HG02852 (cell line): ENCODE measurements around the gene EXD2.

Source experiments
- ATAC-seq: cut with Tn5 transposase; IDR thresholded peaks from one replicate; pipeline ENCODE4 v1.9.1; 2021; ENCODE audit warnings: mild to moderate bottlenecking, moderate library complexity; ENCODE audit not compliant: unreplicated experiment

EXD2 gene

GRCh38 chr14:69247676-69248440, 56.6 kb downstream of the EXD2 start:
- ATAC-seq: no peak

DNA sequence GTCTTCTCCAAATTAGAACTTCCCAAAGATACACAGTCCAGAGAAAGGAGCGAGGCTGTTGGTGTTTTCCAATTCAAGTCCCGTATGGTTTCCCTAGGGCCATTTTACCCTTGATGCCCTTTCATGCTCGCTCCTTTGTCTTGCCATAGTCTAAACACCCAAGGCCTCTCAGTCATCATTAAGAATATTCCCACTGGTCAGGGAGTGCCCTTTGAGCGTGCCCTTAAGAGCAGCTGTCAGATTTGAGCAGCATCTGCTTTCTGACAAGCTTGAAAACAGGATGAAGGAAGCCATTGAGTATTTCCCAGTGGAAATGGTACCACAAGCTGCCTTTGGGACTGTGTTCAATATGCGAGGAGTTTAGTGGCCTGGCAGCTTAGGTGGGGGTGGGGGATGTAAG, 58.3 kb downstream of the EXD2 start:
- no peak for ATAC-seq

DNA sequence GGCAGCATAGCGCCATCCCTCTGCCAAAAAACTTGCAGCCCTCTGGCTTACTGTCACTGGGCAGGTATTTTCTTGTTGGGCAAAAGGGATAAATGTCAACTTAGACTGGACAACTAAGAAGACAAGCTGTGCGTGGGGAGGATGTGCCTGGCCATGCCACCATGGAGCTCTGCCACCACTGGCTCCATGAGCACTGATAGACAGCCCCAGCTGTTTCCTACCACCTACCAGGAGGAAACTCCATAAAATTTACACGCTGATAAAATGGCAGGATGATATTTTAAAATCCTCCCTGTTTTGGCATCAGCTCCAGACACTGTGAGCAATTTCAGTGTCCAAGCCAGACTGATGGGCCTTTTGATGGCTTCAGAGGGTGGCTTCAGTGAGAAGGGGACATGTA, 61.6 kb downstream of the EXD2 start:
- no peak for ATAC-seq

DNA sequence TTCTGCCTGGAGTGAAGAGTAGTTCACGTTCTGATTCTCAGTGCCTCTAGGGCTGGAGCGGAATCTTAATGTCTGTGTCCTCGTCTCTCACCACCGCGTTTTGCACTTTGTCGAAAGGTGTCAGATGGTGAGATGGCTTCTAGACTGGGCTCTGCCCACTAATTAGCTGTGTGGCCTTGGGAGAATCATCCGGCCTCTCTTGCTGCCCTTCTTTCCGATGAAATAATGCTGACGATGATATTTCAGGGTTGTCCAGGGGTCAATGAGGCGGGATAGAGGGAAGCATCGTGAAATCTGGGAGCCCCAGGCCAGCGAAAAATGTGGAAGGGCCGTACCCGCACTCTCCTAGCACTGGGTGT, 67.8 kb downstream of the EXD2 start:
- no peak for ATAC-seq

DNA sequence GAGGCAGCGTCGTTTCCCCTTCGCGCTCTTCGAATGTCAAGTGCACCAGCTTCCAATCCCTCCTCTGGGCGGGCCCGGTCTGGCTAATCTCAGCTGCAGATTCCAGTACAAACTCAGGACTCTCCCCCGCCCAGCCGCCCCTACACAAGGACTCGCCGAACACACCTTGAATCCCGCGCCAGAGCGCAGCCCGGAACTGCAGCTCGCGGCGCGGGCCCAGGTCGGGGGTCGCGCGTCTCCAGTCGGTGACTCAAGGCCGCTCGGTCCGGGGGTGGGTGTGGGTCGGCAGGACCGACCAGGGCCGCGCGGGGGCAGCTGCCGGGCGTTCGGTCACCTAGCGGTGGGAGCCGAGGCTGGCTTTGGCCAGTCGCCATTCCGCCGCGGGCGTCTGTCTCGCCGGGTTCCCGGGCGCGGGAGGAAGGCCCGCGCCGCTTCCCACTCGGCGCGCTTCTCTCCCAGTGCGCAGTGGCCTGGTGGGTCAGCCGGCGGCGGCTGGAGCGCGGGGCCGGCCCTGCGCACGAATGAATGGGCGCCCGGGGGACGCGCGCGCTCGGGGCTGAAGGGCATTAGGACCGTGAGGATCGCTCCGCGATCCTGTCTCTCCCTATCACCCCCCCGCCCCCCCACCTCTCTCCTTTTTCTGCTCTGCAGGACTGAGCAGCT, 68.4 kb downstream of the EXD2 start, which contains the start of gene GALNT16:
TSS of gene GALNT16 (plus strand) at position 632 of the 663 bp plus-strand sequence. CDS start 133 bp downstream, outside the sequence.
- ATAC-seq: no peak

GRCh38 chr14:69260190-69260860, 69.0 kb downstream of the EXD2 start:
- ATAC-seq: no peak

- ATAC-seq: no peak
Measured at GRCh38 chr14:69260861-69261564, 69.7 kb downstream of the EXD2 start.

DNA sequence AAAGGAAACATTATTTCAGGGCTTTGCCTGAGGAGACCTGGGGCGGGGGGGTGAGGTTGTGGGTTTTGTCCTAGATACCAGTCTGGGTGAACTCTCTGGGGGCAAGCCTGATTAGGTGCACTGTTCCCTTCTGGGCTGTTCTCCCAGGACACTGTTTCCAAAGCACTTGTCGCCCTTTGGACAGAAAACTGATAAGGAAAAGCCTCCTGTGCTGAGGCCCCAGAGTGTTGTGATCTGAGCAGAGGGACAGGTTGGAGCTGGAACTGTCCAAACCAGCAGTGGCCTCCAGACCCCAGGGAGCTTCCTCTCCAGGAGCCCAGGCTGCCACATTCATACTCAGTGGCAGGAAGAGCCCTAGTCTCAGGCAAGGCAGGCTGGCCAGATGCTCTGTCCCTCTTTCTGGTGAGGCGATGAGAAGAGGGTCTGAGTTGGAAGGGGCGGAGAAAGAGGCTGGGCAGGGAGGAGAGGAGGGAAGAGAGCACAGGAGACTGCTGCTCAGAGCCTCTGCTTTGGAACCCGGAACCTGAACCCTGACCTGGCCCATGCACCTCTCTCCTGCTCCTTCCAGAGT, 70.5 kb downstream of the EXD2 start:
- ATAC-seq: no peak

- ATAC-seq: no peak
Measured at GRCh38 chr14:69262516-69262915, 71.2 kb downstream of the EXD2 start.

GRCh38 chr14:69263364-69263763, 72.1 kb downstream of the EXD2 start:
- ATAC-seq: no peak

- no peak for ATAC-seq
Measured at GRCh38 chr14:69263771-69264170, 72.5 kb downstream of the EXD2 start.

DNA sequence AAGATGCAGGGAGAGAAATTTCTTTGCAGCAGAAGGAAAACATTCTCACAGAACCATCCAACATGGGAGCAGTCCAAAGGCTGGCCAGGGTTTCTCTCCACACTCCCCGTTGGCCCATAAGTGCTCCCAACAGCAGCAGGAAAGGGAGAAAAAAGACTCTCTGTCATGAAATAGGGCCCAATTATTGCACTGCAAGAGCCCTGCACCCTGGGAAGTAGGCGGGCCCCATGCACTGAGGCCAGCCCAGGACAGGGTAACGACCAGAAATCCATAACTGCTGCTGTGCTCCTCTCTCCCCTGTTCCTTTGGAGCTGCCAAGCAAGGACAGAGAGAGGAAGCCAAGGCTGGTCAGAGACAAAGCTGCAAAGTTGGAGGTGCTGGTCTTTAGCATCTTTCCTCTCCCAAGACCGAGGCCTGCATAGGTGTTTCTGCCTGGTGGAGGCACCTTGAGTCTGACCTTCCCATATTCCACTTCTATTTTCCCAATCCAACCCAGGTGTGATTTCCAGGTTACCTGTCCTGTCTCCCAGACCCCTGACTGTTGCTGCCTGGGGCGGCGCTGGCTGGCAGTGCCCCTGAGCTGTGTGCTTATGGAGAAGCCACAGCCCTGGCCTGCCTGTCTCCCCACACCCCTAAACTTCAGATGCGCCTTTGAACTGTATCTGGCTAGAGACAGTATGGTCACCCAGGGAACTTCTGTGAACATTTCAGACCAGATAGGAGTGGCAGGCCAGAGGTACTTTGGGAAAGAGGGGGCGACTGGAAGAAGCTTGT, 75.5 kb downstream of the EXD2 start:
- ATAC-seq: no peak

GRCh38 chr14:69267492-69267891, 76.2 kb downstream of the EXD2 start:
- no peak for ATAC-seq

DNA sequence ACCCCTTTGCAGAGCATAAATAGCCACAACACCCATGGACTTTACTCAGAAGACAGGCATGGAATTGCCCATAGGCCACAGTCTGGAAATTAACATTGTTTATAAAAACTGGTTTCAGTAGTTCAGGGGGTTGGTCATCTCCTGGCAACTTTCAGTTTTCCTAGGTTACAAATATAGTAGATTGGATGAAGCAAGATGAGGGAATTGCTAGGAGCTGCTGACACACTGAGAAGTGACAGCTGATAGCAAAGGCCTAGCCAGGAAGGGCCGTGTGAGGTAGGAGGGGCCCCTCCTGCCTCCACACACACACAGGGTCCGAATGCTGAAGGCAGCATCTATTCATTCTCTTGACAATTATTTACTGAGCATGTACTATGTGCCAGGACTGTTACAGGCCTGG, 76.9 kb downstream of the EXD2 start:
- ATAC-seq: no peak

- ATAC-seq: no peak
Measured at GRCh38 chr14:69268763-69269162, 77.5 kb downstream of the EXD2 start.

DNA sequence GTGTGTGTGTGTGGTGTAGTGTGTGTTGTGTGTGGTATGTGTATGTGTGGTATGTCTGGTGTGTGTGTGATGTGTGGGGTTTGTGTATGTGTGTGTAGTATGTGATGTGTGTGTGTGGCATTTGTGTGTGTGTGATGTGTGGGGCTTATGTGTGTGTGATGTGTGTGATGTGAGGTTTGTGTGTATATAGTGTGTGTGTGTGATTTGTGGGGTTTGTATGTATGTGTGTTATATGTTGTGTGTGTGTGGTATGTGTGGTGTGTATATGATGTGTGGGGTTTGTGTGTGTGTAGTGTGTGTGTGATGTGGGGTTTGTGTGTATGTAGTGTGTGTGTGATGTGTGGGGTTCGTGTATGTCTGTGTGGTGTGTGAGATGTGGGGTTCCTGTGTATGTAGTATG, 78.1 kb downstream of the EXD2 start:
- no peak for ATAC-seq

DNA sequence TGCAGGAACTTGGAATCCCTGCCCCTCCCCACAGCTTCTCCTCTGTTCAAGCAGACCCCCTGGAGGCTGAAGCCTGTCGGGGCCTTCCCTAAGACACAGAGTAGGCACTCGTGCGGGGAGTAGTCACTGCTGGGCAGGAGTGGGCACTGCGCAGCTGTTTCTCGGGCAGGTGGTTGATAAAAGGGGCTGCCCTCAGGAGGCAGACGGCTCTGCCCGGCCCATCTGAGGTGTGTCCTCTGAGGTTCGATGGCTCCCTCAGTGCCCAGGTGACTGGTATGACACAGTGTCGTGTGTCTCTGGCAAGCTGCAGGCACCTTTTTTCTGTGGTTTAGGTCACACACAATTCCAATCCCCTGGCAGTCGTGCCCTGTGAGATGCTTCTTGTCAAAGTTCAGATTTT, 78.8 kb downstream of the EXD2 start:
- no peak for ATAC-seq

GRCh38 chr14:69270795-69271708, 79.8 kb downstream of the EXD2 start:
- ATAC-seq: no peak

DNA sequence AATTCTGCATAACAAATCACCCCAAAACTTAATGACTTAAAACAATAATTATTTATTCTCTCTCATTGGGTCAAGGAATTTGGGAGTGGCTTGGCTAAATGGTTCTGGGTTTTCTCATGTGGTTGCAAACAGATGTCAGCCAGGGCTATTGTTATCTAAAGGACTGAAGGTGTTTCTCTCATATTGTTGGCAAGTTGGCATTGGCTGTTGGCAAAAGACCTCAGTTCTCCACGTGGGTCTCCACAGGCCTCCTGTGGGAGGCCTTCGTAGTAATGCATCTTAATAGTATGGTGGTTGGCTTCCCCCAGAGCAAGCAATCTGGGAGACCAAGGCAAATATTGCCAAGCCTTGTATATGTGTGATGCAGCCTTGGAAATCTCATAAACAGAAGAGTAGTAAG, 83.0 kb downstream of the EXD2 start:
- no peak for ATAC-seq
